NCI-H446 treated with DMSO at 0.1 percent for 48 hours (cell line): ENCODE measurements around the gene UBE2L5.

Source experiments
- DNase-seq: peaks from one replicate; lab custom pipeline; 2025; lab: John Stamatoyannopoulos, UW

UBE2L5 gene

DNA sequence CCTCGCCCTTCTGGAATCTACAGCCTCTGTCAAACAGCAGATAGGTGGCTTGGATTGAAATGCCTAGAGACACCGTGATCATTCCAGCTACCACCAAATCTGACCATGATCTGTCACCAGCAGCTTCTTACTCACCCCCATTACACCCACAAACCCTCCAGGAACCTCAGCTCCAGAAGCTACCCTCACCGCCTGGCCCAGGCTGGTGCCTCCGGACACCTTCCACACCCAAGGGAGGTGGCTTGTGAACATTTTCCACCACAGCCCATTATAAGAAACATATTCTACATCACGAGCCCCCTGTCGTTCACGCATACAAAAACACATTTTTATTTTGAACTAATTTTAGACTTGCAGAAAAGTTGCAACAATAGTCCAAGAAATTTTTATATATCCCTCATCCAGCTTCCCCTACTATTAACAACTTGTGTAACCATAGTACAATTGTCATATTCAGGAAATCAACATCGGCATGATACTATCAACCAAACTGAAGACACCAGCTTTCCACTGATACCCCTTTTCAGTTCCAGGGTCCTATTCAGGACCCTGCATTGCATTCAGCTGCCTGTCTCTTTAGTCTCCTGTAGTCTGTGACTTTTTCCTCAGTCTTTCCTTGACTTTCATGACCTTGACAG is 15.4 kb upstream of the UBE2L5 start:
- DNase-seq = no peak

DNA sequence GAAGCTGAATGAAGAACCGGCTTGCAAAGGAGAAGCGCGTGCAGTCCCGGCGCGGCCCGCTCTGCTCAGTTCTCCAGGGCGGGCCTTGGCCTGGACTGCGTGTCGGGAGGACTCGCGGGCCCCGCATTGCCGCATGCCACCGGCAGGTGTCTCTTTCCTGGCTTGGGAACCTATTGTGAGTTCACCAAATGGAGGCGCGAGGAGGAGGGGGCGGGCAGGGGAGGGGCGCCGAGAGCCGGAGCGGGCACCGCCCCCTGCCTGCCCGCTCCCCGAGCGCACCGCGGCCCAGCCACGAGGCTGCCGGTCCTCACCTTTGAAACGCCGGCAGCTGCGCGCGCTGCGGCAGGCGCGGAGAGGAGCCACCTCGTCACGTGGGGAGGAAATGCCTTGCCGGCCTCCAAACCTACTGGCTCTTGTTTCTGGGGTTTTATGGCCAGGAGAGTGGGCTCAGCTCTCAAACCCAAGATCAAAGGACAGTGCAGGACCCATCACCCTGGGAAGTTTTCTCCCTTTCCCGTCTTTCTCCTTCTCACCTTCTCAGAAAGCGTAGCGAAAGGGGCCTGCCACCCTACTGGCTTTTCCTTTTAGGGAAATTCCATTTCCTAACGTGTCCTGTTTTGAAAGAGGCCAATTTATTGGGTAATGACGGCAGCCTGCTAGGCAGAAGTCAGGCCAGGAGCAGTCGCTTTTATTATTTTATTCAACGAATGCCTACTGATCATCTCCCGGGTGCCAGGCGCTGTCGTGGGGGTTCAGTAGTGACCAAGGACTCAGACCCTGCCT is 13.8 kb upstream of the UBE2L5 start:
- no peak for DNase-seq

DNA sequence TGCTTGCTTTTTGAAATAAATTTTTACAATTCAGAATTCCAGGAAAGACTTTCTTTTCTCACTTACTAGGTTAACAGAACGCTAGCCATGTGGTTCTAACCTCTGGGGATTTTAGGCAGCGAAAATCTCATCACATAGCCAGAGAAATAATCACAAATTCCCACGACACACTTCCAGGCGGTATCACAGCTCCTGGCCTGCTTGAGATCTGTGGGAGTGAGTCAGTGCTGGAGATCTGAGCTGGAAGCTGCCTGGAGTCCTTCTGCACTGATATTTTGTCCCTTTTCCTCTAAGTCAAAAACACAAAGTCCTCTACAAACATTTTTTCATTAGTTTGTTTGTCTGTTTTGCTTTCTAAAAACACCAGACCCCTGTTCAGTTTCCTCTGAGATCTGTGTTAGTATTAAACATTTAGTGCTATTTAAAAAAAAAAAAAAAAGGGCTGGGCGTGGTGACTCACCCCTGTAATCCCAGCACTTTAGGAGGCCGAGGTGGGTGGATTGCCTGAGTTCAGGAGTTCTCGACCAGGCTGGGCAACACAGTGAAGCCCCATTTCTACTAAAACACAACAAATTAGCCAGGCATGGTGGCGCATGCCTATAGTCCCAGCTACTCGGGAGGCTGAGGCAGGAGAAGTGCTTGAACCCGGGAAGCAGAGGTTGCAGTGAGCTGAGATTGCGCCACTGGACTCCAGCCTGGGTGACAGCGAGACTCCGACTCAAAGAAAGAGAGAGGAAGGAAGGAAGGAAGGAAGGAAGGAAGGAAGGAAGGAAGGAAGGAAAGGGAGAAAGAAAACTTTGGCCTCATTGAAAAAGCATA is 12.2 kb upstream of the UBE2L5 start:
- no peak for DNase-seq

DNA sequence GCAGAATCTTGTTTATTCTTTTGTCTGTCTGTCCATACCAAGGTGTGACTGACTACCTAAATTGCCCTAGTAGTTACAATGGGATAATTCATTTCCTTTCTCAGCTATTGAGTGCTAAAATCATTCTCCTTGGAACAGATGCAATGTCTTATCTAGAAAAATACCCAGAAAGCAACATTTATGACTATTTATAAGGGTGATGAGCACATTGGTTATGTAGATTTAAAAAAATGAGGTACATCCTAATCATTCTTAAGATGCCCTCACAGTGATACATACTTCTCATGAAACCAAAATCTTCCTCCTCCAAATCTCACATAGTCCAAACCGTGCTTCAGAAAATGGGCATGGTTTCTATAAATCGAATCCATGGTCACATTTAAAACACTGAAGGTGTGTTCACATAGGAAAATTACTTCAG is 11.6 kb upstream of the UBE2L5 start:
- no peak for DNase-seq

DNA sequence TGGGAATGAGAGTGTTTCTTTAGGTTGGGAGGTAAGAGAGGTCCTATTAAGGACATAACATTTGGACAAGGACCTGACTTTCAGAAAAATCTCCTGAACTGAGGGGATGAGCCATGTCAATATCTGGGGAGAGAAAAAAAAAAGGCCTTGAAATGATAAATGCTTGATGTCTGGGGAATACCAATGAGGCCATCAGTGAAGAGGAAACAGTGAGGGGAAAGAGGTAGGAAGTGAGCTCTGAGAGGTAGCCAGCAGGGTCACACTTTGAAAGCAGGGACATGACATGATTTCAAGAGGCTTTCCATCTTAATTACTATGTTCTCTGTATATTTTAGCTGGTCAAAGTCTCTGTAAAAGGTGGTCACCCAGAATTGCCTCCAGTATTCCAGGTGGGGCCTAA is 9.9 kb upstream of the UBE2L5 start:
- DNase-seq = no peak

DNA sequence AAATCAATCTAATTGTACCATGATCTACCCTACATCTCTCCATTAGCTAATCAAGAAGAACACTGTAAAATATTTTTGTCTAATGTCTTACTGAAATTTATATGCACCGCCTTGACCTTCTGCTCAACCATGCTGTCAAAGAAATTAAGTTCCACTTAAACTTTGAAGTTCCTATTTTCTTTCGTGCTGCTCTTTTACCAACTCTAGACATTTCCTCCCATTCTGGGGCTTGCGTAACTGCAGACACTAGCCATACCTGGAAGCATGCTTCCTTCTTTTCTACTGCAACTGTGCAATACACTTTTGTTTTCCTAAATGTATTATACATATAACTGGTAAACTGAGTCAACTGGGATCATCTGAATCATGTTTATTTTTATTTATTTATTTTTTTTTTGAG is 8.5 kb upstream of the UBE2L5 start:
- no peak for DNase-seq

DNA sequence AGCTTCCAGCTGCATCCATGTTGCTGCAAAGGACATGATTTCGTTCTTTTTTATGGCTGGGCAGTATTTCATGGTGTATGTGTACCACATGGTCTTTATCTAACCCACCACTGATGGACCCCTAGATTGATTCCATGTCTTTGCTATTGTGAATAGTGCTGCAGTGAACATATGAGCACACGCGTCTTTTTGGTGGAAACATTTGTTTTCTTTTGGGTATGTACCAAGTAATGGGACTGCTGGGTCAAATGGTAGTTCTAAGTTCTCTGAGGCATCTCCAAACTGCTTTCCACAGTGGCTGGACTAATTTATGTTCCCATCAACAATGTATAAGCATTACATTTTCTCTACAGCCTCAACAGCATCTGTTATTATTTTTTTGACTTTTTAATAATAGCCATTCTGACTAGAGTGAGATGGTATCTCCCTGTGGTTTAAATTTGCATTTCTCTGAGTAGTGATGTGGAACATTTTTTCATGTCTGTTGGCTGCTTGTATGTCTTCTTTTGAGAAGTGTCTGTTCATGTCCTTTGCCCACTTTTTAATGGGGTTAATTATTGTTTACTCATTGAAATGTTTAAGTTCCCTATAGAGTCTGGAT is 6.8 kb upstream of the UBE2L5 start:
- no peak for DNase-seq

DNA sequence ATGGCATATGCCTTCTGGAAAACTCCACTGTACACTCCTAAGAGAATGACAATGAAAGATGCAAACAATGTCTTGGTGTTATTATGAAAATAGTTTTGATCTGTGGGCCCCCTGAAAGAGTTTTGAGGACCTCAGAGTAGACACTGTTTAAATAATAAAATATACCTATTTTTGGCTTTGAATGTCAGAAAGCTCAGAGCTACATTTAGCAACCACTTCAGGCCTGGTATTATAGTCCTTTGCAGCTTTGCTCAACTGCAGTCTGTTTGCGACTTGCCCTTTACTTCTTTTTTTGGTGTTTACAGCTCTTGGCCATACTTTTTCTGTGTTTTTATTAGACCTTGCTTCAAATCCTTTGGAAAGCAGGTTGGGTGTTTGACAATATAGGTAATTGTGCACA is 5.8 kb upstream of the UBE2L5 start:
- DNase-seq = no peak

DNA sequence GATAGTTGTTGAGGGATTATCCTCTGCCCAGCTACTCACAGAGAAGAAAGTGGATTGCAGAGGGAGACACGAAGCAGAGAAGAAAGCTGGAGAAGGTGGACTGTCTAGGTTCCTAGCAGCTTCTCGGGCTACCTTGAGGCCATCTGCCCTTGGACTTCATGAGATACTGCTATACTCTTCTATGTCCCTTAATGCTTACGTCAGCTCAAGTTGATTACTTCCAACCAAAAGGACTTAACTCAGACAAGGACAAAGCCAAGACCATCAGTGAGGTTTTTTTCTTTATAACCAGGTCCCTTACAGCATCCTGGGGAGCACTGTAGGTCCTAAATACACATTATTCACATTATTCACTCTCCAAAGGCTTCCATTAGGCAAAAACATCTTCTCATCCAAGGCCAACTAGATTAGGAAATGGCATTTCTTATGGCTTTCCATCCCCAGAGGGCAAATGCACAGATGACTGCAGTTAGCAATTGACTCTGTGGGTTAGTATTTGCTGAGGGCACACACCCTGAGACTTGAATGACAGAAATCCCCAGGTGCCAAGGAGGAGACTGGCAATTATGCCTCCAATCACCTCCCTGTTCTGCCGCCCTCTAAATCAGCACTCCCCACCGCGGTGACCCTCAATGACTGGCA is 4.1 kb upstream of the UBE2L5 start:
- DNase-seq = no peak

DNA sequence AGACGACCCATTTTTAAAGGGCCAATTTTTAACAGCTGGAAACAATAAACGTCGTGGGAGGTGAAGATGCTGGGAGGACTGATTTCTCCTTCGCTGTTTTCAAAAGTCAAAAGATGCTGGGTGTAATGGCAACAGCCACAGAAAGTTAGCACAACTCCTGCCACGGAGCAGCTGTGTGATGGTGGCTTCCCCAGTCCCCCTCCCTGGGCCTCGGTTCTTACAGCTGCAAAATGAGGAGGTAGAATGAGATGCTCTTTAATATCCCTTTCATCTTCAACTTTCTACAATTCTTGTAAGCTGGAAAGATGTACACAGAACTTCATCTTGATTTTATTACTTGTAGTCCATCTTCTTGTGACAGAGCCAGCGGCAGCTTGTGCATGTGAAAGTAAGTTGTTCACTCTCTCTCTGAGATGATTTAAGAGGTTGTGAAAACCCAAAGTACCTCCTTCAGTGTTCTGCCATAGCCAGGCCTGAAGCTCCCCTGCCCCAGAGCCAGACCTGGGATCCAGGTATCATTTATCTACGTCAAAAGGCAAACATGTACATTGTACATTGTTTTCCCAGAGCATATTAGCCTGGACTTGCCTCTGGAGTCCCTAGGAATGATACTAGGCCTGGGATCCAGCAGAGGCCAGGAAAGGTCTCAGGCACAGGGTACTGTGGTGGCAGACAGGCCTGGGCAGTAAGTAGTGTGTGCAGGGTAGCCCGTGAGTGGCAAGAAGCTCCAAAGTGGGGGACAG is 3.4 kb upstream of the UBE2L5 start:
- DNase-seq = no peak

DNA sequence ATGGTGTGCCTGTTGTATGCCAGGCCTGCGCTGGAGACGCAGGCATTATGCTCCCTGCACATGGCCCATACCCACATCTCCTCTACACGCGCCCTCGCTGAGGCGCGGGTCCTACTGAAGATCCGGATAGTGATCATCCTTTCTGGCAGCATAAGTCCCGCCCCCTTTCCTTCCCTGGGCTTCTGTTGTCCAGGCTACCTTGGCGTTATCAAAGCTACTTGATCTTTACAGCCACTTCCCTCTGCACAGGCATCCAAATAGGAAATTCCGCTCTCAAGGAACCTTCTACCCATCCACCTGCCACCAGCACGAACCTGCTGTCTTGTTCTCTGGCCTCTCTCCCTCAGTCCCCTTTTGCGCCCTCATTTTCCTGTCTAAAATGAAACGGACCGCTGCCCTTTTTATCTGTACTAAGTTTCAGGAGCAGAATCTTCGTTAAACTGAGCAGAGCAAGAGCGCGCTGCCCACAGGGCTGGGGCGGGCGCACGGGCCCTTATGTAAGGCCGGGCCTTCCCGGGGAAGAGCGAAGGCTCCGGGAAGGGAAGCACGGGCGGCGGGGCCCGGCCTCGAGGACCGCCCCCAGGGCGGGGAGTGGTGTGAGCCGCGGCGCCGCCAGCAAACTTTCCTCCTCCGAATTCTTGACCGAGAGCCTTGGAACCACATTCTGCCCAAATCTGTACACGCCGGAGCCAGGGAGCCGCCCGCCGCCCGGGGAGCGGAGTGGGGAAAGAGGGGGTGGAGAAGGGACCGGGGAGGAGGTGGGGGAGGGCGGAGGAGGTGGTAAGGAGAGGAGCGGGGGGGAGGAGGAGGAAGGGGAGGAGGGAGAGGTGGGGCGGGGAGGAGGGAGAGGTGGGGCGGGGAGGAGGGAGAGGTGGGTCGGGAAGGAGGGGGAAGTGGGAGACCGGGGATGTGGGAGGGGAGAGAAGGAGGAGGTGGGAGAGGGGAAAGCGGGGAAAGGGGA is 920 bp upstream of the UBE2L5 start:
- DNase-seq = no peak

DNA sequence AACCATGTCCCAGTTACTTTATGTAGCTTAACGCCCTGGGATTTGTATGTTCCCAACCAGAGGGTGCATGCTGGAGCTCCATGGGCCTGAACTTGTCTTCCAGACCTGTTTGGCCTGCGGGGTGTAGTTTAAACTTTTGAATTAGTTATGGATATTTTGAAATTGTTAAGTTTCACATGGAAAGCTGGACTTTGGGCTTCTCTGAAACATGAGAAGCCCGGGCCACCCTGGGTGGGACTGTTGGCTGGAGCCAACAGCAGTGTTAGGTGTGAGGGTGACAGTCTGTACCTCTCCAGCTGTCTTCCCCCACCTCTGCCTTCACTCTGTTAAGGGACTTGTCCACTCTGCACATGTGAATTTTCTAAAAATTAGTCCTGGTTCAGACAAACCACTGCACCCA is 1.6 kb downstream of the UBE2L5 start:
- DNase-seq = no peak

DNA sequence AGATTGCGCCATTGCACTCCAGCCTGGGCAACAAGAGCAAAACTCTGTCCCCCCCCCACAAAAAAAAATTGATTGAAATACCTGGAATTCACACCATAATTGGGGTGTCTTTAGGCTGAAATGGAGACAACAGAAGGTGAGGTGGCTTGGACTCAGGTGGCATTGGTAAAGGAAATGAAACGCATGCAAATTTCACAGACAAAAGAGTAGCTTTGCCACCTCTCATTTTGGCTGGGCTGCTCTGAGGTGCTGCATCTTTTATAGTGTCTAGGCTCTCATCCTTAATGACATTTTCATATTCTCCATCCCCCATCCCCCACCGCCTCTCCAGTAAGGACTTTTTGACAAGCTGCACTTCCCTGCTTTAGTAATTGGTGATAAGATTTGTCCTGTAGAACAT is 6.9 kb downstream of the UBE2L5 start:
- DNase-seq = no peak

DNA sequence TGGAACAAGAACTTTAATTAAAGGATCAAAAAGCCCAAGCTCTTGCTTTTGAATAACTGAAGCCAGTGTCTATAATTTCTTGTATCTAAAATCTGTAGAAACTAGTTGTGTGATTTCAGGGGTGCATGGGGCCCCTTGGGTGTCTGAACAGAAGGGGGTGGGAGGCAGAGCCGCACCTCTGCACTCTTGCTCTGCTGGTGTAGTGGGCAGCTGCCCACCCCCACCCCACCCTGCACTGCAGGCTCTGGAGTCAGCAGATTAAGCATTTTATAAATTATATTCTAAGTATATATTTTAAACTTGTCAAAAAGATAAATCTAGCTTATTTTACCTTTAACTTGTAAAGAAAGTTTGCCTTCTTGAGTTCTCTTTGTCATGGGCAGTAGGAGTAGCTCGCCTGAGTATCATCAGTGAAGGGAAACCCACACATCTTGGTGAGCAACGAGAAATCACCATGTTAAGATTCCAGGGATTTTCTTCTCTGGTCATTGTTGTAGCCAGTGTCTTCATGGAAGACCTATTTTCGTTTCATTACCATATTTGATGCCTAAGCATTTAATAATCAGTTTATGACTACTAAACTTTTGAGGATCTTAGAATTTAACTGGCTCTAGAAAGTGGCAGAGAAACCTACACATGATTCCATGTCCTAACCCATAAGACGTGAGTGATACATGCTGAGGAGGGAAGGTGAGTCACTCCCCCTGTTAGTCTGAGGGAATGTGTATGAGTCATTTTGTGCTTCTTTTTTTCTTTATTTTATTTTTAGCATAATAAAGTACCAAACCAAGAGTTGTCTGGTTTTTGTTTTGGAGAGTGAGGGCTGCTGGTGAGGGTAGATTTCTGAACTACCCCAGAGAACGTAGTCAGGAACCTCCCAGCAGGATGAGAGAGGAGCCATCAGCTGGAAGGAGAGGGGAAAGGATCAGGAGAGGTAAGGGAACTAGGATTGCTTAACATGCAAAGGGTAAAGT is 7.7 kb downstream of the UBE2L5 start:
- DNase-seq = no peak

DNA sequence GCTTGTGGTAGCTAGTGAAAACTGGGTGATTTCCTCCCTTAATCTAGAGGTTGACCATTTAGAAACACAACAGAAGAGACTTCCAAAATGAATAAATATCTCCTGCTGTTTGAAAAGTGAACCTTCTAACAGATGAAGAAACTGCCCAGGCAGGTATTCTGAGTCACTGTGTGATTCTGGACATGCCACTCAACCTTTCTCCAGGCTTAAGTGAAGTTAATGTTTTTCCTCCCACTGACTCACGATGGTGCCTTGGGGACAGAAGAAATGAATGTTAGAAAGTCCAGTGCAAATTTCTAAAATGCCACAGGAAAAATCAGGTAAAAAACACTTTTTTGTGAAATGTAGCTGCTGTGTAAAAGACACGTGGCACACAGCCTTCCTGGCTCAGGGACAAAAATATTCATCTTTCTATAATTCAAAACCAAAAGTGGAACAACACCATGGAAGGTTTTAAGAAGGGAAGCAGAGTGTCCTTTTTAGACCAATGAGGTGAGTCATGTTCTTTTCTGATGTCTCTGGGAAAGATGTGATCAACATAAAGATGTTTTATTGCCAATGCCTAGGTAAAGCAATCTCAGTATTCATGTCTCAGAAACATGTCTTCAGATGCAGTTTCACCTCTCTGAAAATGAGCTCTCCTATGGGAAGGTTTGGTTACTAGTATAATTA is 9.1 kb downstream of the UBE2L5 start:
- DNase-seq = no peak

DNA sequence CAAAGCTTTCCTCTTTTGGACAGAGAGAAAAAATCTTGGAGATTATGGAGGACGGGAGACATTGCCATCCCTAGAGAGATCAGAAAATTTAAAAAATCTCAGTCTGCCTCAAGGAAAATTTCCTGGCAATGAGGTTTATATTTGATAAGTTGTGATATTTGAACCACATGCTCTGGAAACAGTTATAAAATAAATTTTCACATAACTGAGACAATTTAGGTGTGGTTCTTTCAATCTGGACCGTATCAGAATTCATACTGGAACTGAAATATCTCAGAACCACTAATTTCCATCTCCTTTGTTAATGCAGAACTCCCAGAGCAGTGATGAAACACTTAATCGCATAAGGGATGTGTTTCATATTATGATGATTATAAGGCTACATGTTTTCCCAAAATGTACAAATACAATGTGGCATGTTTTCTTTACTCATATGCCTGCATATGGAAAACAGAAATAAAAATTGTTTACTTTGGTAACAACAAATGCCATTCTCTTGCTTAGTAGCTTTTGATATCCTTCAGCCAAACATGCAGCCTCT is 13.7 kb downstream of the UBE2L5 start:
- DNase-seq = no peak

DNA sequence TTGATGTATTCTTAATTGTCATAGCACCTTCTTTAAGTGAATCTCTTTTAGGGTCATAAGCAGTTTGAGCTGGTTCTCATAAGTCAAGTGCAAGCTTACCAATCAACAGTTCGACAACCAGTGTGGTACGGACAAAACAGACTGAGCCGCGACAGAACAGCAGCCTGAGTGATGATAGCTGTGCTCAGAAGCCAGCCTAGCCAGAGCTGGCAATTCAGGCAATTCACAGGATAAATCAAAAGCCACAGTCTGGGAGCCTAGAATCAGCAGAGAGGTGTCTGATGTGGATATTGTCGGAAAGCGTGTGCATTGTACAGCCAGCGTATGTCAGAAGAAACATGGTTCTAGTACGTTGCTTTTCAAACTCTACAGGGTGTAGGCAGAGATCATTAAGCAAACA is 14.9 kb downstream of the UBE2L5 start:
- DNase-seq = no peak

DNA sequence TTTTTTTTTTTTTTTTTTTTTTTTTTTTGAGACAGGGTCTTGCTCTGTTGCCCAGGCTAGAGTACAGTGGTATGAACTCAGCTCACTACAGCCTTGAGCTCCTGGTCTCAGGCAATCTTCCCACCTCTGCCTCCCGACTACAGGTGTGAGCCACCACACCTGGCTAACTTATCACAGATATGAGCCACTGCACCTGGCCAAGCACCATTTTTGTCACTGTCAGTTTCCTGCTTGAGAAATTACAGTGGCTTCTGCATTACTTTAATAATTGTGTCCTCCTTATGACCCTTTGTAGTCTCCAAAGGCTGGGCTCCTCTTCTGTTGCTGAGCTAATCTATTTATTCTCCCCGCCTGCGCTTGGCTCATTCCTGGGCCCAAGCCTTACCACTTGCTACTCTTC is 16.0 kb downstream of the UBE2L5 start:
- DNase-seq = no peak
